HPDE6-E6E7 (cell line): ENCODE measurements around the gene ABRAXAS1.
"Not testable (repeated sequence)": the region's sequence is repeated elsewhere in the genome, so short reads cannot be mapped to it uniquely, and the experiment has no call there.

Experiments used
- DNase-seq: peaks from one replicate; pipeline ENCODE4 v3.0.0; 2011; ENCODE audit warnings: missing footprints; ENCODE audit errors: extremely low spot score

Gene ABRAXAS1

GRCh38 chr4:83484500-83485461 lies at the start of gene ABRAXAS1:
Gene ABRAXAS1, minus strand, starts transcription at chr4:83485100. Its CDS starts 28 bp downstream, at chr4:83485072.
- DNase-seq: peak; percentile 95

GRCh38 chr4:83527671-83528070 lies 42.8 kb upstream of the ABRAXAS1 start:
- no peak for DNase-seq

- no peak for DNase-seq
Measured at GRCh38 chr4:83522239-83522638, 37.3 kb upstream of the ABRAXAS1 start.

- peak; percentile 13 for DNase-seq
Measured at GRCh38 chr4:83516042-83516772, 31.3 kb upstream of the ABRAXAS1 start.

GRCh38 chr4:83510442-83510841 lies 25.5 kb upstream of the ABRAXAS1 start:
- DNase-seq: no peak

GRCh38 chr4:83509156-83509585 lies 24.3 kb upstream of the ABRAXAS1 start:
- DNase-seq: not testable (repeated sequence)

- no peak for DNase-seq
Measured at GRCh38 chr4:83504996-83505395, 20.1 kb upstream of the ABRAXAS1 start.

GRCh38 chr4:83504503-83504902 lies 19.6 kb upstream of the ABRAXAS1 start:
- DNase-seq: no peak

- no peak for DNase-seq
Measured at GRCh38 chr4:83503974-83504373, 19.1 kb upstream of the ABRAXAS1 start.

- not testable (repeated sequence) for DNase-seq
Measured at GRCh38 chr4:83501671-83502070, 16.8 kb upstream of the ABRAXAS1 start.

GRCh38 chr4:83498187-83498586 lies 13.3 kb upstream of the ABRAXAS1 start:
- DNase-seq: no peak

- not testable (repeated sequence) for DNase-seq
Measured at GRCh38 chr4:83496085-83496917, 11.4 kb upstream of the ABRAXAS1 start.

- peak; percentile 48 for DNase-seq
Measured at GRCh38 chr4:83490876-83491450, 6.1 kb upstream of the ABRAXAS1 start.

- no peak for DNase-seq
Measured at GRCh38 chr4:83489711-83490326, 4.9 kb upstream of the ABRAXAS1 start.

- no peak for DNase-seq
Measured at GRCh38 chr4:83486457-83487129, 1.7 kb upstream of the ABRAXAS1 start.

- DNase-seq: no peak
Measured at GRCh38 chr4:83473966-83474365, 10.9 kb downstream of the ABRAXAS1 start.

- no peak for DNase-seq
Measured at GRCh38 chr4:83473423-83473822, 11.5 kb downstream of the ABRAXAS1 start.

- DNase-seq: no peak
Measured at GRCh38 chr4:83456184-83456501, 28.8 kb downstream of the ABRAXAS1 start.

GRCh38 chr4:83455281-83456183 lies 29.4 kb downstream of the ABRAXAS1 start, which contains the start of the genes HELQ and MRPS18C:
Gene HELQ, minus strand, starts transcription at chr4:83455823. Its CDS starts 130 bp downstream, at chr4:83455693.
Gene MRPS18C, plus strand, starts transcription at chr4:83456058. Its CDS starts 20 bp downstream, at chr4:83456078.
- DNase-seq: peak; percentile 98
